Posterior cingulate gyrus (tissue), 11 donors: Measurements from ENCODE around the gene SH2B3.
"Not testable (repeated sequence)": the region's sequence is repeated elsewhere in the genome, so short reads cannot be mapped to it uniquely, and the experiment has no call there.

ENCODE experiments used
- DNase-seq, 10 donors: peaks; one replicate each; pipeline versions ENCODE4 v3.0.0 to v3.0.0-alpha.2; 2020 to 2021; ENCODE audit warnings: mixed read lengths in 3 of 10
- intact Hi-C: fragments of 100-400 bp; cut with DNase I; formaldehyde crosslinking; loops from one replicate; pipeline ENCODE4 v1.15.1; 2023

Gene SH2B3

GRCh38 chr12:111405859-111406473, at the start of gene SH2B3:
SH2B3 (plus strand) TSS chr12:111405923; CDS start chr12:111418146, 12,223 bp downstream.
- DNase-seq, result no peak
- intact Hi-C loops, result loop anchor here (2.0 kb wide), 1 partner anchor 45 kb away; no protein-coding TSS in a partner anchor

- DNase-seq, result peak in 1 of 10 donors; percentile 35
- intact Hi-C loops, result no loop called here
Measured at GRCh38 chr12:111359231-111359913, 46.4 kb upstream of the SH2B3 start.

- DNase-seq, result peak in 1 of 10 donors; percentile 12
- intact Hi-C loops, result no loop called here
Measured at GRCh38 chr12:111359914-111360276, 45.8 kb upstream of the SH2B3 start.

GRCh38 chr12:111360325-111360930, 45.3 kb upstream of the SH2B3 start:
- DNase-seq, result peak in 1 of 10 donors; percentile 39
- intact Hi-C loops, result no loop called here

GRCh38 chr12:111361073-111361716, 44.5 kb upstream of the SH2B3 start:
- peak in 1 of 10 donors; percentile 29 for DNase-seq
- intact Hi-C loops, result no loop called here

GRCh38 chr12:111361717-111362576, 43.8 kb upstream of the SH2B3 start:
- intact Hi-C loops, result no loop called here
- DNase-seq, result peak in 1 of 10 donors; percentile 71

- intact Hi-C loops, result no loop called here
- peak in 5 of 10 donors; percentile 40 to 91 (median 84) for DNase-seq
Measured at GRCh38 chr12:111362687-111363475, 42.8 kb upstream of the SH2B3 start.

- intact Hi-C loops, result no loop called here
- DNase-seq, result peak in 1 of 10 donors; percentile 39
Measured at GRCh38 chr12:111363578-111363977, 42.1 kb upstream of the SH2B3 start.

GRCh38 chr12:111366075-111366474, 39.6 kb upstream of the SH2B3 start:
- no peak for DNase-seq
- intact Hi-C loops, result no loop called here

GRCh38 chr12:111366583-111366982, 39.1 kb upstream of the SH2B3 start:
- intact Hi-C loops, result no loop called here
- DNase-seq, result no peak

GRCh38 chr12:111367661-111368221, 38.0 kb upstream of the SH2B3 start:
- intact Hi-C loops, result no loop called here
- DNase-seq, result no peak

GRCh38 chr12:111368291-111368787, 37.4 kb upstream of the SH2B3 start:
- DNase-seq, result no peak
- intact Hi-C loops, result no loop called here

GRCh38 chr12:111368788-111369495, 36.8 kb upstream of the SH2B3 start, which contains the start of gene PHETA1:
PHETA1 (minus strand) TSS chr12:111369095; CDS start chr12:111363427, 5,668 bp downstream.
- peak; percentile 85 to 99 (median 92) for DNase-seq
- intact Hi-C loops, result no loop called here

GRCh38 chr12:111369496-111370220, 36.1 kb upstream of the SH2B3 start:
- no peak for DNase-seq
- intact Hi-C loops, result no loop called here

- intact Hi-C loops, DNase-seq: not testable (repeated sequence)
Measured at GRCh38 chr12:111373231-111373630, 32.5 kb upstream of the SH2B3 start.

GRCh38 chr12:111377440-111377839, 28.3 kb upstream of the SH2B3 start:
- intact Hi-C loops, result no loop called here
- DNase-seq, result no peak

- no peak for DNase-seq
- intact Hi-C loops, result no loop called here
Measured at GRCh38 chr12:111379942-111380554, 25.7 kb upstream of the SH2B3 start.
